Fibroblast of skin of right biceps (primary cell): ENCODE measurements around the gene CCDC70.
A peak's percentile ranks its signal among the peaks of the same experiment; 100 is the strongest.
"Not testable (repeated sequence)": the region's sequence is repeated elsewhere in the genome, so short reads cannot be mapped to it uniquely, and the experiment has no call there.

Experiments
- DNase-seq: peaks from one replicate; pipeline ENCODE4 v3.0.0-alpha.2; 2013

Gene CCDC70

DNA sequence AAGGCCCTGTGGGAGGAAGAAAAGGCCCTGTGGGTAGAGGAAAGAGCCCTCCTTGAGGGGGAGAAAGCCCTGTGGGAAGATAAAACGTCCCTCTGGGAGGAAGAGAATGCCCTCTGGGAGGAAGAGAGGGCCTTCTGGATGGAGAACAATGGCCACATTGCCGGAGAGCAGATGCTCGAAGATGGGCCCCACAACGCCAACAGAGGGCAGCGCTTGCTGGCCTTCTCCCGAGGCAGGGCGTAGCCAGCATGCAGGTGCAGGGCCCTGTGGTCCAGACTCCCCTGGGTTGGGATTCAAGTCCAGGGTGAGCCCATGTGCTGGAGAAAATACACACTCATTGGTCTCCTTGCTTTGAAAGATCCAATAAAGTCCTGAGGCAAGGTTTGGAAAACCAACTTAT, 4.1 kb downstream of the CCDC70 start:
- no peak for DNase-seq

- no peak for DNase-seq
Observed at GRCh38 chr13:51867062-51867461, 5.3 kb downstream of the CCDC70 start.

GRCh38 chr13:51869916-51870315, 8.1 kb downstream of the CCDC70 start:
- no peak for DNase-seq

DNA sequence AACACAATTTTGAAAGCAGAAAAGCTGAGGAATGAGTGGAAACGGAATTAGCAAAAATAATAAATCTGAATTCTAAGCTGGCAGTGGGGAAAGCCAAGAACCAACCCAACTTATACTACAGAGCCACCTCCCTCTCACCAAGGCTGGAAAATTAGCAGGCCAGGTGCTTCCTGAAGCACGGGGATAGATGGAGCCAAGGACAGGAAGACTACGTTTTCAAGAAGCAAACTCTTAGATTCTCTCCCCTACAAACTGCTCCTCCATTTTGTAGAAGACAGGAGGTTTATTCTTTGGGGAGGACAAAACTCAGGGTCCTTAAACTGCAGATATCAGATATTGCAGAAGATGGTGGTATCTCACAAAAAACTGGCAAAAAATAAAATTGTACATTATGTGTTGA, 8.8 kb downstream of the CCDC70 start:
- no peak for DNase-seq

DNA sequence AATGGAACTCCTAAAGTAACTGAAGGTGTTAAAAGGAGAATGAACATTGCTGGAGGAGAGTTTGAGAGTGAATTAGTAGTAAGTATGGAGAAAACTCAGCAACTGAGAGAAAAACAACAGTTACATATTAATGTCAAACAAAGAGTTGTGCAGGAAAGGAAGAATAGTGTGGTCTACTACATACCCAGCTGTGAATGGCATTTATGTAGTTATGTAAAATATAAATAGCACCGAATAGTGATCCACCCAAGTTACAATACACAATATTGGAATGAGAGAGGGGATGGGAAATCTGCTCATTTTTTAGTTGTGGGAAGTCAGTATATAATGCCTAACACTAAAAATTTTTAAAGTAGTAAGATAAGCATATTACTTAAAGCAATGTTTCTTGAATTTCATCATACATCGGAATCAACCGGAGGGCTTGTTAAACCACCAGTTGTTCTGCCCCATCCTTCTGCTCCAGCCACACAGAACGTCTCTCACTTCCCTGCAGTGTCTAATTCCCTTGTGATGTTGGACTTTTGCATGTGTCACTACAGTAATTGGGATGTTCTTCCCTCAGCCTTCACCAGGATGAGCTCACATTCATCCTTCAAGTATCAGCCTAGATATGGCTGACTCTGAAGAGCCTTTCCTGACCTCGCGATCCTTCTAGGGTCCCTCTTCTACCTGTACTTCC, 11.5 kb downstream of the CCDC70 start:
- no peak for DNase-seq

DNA sequence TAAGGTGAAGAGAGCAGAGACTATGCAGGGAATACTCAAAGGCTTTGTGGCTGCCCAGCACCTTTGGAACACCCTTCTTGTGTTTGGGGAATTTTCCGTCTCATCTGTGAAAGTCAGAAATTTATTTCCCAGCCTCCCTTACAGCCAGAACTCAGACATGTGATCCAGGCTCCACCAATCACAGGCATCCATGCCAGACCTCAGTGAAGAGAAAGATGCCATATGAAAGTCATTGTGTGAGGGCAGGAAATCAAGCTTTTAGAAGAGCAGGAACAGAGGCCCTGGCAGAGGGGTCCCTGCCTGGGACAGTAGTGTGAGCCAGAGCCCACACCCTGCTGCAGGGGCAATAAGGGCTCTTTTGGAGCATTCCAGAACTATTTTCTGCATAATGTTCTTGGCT, 12.1 kb downstream of the CCDC70 start:
- DNase-seq, result no peak

DNA sequence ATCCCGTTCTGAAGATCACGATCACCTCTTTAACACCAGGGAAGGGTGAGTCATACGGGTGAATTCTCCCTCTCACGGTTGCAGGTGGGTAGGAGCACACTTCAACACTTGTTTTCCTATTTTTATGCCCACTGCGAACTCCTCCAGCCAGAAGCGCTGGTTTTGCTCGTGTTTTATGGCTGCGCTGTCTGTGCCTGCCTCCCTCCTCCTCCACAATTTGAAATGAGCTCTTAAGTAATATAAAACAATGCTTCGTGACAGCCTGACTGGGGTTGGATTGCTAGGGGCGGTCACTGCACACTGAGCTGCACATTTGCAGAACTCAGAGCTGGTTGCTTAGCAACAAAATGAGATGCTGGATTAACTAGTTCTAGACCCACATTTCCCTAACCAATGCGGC, 12.9 kb downstream of the CCDC70 start:
- DNase-seq, result no peak

DNA sequence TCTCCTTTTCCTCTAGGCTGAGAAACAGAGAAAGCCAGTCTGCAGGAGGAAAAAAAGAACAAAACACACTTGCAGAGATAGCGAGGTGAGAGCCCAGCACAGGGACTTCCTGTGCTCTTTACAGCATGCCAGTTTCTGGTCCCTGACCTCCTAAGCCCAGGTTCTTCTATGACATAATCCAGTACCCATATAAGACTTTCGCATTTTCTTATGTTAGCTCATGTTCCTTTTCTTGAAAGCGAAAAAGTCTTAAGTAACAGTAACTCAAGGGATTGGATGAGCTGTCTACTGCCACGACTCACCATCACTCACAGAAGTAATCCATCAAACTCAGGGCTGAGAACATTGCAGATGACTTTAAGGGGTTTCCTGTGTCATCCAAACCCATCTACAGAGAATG, 17.4 kb downstream of the CCDC70 start:
- DNase-seq, result no peak

GRCh38 chr13:51881296-51881695, 19.5 kb downstream of the CCDC70 start:
- DNase-seq, result no peak

DNA sequence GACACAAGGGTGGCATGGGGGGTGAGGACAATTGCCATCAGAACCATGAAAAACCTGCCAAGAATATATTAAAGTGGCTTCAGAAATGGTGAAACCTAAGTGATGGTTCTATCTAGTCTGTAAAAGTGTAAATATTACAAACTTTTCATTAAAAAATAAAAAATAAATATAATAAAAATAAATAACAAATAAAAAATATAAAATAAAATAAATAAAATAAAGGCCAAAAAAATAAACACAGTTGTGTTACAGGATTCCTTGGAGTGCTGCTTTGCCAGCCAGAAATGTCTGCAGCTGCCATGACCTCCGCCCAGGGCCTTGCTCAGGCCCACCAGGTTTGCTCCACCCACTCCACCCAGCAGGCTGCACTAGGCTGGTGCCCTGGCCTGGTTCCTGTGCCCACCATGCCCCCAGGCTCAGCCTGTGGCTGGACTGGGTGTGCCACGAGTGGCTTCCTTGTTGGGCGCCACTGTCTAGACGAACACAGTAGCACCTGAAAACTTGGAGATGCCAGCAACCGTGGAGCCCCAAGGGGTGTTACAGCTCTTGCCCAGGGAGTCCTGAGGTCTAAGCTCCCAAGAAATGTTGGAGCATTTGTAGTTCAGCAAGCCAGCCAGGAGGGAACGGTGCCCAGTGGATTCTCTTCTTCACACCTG, 20.9 kb downstream of the CCDC70 start:
- DNase-seq, result no peak

DNA sequence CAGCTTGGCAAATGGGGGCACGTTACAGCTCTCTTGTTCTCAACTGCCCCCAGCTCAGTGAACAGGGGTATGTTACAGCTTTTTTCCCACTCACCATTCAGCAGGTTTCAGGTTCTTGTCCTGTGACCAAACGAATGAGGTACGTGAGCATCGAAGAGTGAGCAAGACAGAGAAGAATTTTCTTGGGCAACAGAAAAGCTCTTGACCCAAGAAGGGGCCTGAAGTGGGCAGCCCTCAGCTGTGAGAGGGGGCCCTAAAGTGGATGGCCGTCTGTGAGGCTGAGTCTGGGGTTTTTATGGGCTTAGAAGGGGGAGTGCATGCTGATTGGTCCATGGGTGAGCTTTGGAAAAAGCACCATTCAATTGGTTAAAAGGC, 21.4 kb downstream of the CCDC70 start:
- DNase-seq, result no peak

DNA sequence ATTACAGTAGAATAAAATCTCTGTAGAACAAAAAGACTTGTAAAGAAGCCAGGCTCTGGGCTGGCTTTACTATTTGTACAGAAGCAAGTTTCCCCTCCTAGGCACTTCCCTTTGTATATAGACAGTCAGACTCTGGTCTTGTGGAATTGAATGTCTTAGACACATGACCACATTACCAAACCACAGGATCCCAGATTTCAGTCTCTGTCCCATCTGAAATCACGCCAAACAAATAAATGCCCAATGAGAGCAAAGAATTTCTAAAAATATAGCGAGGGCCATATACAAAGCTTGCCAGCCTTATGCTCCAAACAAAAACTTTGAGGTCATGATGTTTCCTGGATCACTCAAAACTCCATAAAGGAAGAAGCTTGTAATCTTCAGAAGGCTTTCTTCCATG, 23.9 kb downstream of the CCDC70 start:
- no peak for DNase-seq

DNA sequence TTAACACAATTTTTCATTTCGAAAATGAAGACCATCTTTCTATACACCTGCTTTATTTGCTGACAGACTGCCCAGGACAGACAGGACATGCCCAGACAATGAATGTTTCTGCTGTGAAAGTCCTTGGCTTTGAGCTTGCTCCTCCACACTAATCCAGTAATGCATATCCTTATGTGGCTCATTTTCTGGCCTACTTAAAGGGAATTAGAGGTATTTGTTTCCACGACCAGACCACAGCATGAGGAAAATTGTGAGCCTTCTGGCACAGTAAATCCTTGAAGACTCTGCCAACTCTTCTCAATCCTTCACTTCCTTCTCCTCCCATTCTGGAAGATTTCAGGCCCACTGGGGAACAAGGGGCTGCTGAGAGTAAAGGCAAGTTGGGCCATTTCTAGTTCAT, 25.7 kb downstream of the CCDC70 start:
- no peak for DNase-seq

DNA sequence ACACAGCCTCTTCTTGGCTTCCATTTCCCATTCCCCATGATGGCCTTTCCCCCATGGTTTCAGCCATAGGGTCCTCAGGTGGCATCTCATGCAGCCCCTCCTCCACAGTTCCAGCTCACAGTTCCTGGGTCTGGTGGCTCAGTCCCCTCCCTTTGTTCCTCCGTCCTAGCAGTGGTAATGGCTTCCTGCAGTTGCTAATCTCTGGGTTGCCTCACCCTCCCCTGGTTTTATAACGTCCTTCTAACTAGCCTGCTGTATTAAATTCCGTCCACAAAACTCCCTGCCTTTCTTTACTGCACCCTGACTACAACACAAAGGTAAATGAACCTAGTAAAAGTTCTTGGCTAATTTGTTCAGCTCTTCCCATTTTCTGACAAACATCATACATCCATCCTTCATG, 30.9 kb downstream of the CCDC70 start:
- no peak for DNase-seq

GRCh38 chr13:51894239-51894638, 32.5 kb downstream of the CCDC70 start:
- peak; percentile 3 for DNase-seq

DNA sequence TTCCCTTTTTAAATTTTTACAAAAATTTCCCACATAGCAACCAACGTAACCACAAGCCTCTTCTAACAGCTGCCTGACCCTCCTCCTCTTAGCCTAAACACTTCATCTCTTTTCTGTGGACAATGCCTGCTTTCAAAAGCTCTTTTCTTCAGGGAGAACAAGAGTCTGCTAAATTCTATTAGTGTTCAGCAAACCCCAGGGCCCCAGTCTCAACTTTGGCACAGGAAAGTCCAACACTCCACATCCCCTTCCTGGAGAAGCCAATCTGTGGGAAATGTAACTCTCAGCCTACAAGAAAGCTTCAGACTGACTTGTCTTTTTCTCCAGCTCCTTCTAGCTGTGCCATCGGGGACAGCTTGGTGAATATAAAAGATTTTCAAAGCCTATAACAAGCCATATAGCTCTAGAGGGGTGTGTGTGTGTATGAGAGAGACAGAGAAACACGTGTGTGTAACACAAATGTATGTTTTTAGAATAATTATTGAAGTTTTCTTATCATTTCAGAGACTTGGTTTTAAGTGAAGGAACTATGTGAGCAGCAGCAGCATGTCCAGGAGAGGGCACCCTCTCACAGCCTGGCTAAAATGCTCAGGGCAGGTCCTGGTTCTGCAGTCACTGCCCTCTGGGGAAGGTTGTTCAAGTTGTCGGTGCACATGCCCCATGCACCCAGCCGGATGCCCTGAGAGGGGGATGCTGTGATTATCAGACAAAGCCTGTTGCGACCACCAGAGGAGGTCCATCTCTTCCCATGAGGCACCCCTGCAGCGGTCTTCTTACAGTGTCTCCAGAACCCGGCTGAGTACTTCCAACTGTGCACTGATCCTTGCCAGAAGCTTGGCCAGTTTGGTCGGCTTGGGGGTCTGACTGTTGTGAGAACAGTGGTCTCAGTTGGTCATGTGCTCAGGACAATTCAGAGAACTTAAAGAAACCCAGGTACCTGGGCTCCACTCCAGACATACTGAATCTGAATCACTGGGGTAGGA, 34.4 kb downstream of the CCDC70 start:
- DNase-seq, result peak; percentile 24

DNA sequence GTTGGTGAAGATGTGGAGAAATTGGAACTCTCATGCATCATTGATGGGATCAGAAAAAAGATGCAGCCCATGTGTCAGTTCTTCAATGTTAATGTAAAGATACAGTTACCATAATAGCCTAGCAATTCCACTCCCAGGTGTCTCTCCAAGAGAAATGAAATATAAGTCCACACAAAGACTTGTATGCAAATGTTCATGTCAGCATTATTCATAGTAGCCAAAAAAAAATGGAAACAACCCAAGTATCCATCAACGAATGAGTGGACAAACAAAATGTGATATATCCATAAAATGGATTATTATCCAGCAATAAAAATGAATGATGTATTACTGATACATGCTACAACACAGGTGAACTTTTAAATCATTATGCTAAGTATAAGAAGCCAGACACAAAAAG, 38.7 kb downstream of the CCDC70 start:
- DNase-seq, result no peak

DNA sequence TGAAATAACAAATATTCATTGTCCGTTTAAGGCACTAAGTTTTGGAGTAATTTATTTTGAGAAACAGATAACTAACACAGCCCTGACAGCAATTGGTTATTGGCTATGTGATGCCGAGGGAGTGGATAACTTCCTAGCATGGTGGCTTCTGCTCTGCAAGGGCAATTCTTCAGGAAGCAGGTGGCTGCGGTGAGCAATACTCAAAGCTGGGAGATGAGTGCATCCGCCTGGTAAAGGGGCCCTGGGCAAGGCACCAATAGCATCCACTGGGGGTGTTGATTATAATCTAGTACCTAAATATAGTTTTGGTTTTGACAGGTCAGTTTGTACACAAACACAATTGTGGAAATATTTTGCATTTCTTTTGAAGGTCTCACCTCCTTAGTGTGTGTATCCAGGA, 41.0 kb downstream of the CCDC70 start:
- DNase-seq, result no peak

DNA sequence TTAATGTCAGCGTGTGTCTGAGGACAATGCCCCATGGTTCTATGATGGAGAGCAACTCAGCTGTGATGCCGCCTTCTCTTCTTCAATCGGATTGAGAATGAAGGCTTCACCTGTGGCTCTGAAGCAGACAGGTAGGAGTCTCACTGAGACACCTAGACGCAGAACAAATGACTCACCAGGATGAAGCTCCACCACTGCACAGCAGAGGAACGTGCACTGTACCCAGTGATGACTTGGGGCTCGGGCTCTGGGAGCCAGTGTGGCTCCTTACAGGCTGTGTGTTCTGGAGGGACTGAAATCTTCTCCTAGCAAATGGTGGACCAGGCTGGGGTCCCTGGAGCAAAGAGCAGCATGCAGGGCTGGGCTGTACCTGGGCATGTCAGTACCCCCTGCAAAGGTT, 44.0 kb downstream of the CCDC70 start:
- DNase-seq, result no peak

DNA sequence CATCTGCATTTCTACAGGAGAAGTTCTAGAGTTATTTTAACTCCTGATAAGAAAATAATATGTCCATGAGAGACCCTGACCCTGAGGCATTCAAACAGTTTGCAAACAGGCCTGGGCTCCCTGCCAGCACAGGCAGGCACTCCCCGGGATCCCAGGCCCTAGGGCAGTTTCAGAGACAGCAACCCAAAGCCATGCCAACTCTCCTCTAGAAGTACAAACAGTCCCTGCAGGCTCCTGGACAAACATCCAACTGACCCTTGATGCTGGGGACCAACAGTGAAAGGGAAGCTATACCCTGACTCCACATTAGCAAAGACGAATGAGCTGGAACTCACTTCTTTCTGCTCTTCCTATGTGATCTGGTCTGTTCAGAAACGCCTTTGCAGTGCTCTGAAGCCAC, 44.8 kb downstream of the CCDC70 start:
- DNase-seq, result no peak

DNA sequence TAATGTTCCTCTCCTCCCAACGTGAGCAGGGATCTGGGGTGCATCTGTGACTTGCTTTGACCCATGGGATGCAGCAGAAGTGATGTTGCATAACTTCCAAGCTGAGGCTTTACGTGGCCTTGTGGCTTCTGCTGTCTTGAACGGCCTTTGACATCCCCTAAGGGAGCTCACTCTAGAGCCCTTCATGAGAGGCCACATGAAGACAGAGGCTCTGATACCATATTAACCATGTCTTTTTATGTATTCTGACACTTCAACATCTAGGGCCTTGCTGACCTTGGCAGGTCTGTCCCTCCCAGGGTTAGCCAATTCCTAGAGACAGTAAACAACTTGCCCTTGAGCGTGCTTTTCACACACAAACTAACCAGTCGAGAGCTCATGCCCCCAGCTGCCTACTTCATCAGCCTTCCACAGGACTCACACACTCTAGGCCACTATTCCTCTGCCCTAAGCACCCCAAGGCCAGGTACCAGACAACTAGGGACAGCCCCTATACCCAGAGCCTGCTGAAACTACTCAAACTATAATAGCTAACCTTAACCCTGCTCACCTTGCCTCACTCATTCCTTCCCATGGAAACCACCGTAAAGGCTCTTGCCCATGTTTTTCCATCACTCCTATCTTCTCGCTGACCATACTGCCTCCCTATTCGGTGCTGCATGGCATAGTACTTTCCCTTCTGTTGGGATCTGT, 45.4 kb downstream of the CCDC70 start:
- DNase-seq, result no peak

DNA sequence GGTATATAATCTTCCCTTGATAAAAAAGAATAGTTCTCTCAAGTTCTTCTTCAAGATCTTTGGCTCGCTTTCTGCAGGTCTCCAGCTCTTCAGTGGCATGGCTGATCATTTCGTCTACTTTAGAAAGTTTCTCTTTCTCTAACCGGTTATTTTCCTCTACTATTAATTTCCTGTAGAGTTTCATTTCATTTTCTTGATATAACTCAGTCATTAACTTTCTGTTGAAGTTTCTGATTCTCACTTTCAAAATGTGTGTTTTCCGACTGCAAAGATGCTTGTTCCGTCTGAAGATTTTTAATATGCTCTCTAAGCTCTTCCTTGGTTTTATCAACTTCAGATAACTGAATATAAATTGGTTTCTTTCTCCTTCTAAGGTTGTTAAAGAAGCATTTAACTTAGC, 47.5 kb downstream of the CCDC70 start:
- not testable (repeated sequence) for DNase-seq

GRCh38 chr13:51910508-51910907, 48.7 kb downstream of the CCDC70 start:
- DNase-seq, result no peak
